Peyer's patch (tissue), 4 donors: Measurements from ENCODE around the gene CD300LB. TPM values are rescaled to one million over a fixed set of nuclear protein-coding genes. Genes with fewer than 3 reads are reported as not detected.
A peak's percentile ranks its signal among the peaks of the same experiment; 100 is the strongest.

ENCODE experiments used
- DNase-seq, 3 donors: peaks; one replicate each; pipeline ENCODE4 v3.0.0-alpha.2; 2017 to 2019
- H3K27ac ChIP-seq, 4 donors: fragments of 200-600 bp; sonication (generic); one replicate each; pipeline ENCODE4 v1.5.1; 2016 to 2019
- H3K27me3 ChIP-seq, 2 donors: fragments of 200-600 bp; sonication (generic); one replicate each; pipeline ENCODE4 v1.5.1; 2019
- H3K36me3 ChIP-seq, 3 donors: fragments of 200-600 bp; sonication (generic); one replicate each; pipeline ENCODE4 v1.5.1; 2016 to 2019
- H3K4me1 ChIP-seq, 4 donors: fragments of 200-600 bp; sonication (generic); one replicate each; pipeline ENCODE4 v1.5.1; 2016 to 2019
- H3K4me3 ChIP-seq, 4 donors: fragments of 200-600 bp; sonication (generic); 1 replicate in 3 of 4; 2 replicates in 1 of 4; pipeline ENCODE4 v1.5.1; 2016 to 2019; ENCODE audit warnings: mild to moderate bottlenecking in 1 of 4
- H3K9me3 ChIP-seq, 4 donors: fragments of 200-600 bp; sonication (generic); one replicate each; pipeline ENCODE4 v1.5.1; 2016 to 2019; ENCODE audit warnings: mild to moderate bottlenecking in 1 of 4
- CTCF ChIP-seq, 6 experiments: fragments of 450-650 bp in 4 of 6; fragments of 200-600 bp in 2 of 6; sonication (generic) in 1 of 6; IDR thresholded peaks; one replicate each; pipeline ENCODE4 v1.5.1; 2017 to 2019; ENCODE audit warnings: antibody characterized with exemption in 6 of 6, mild to moderate bottlenecking in 3 of 6, moderate library complexity in 1 of 6
- POLR2A ChIP-seq, 2 donors: fragments of 450-650 bp; IDR thresholded peaks; one replicate each; pipeline ENCODE4 v1.5.1; 2017; ENCODE audit warnings: antibody characterized with exemption in 2 of 2, mild to moderate bottlenecking in 2 of 2, moderate library complexity in 2 of 2
- total RNA-seq, 4 donors: library from RNA; depleted of rRNA; stranded (reverse); fragments of >200 nt; gene quantifications; one replicate each; pipeline ENCODE4 v1.1.0, GENCODE V29; 2016

The CD300LB gene
- total RNA-seq, 4 donors from 2014 or later = not detected

- no peak overlapping the region for H3K4me3 ChIP-seq
- H3K4me1 ChIP-seq = no peaks in the 10 kb centered on the region
- H3K9me3 ChIP-seq = no peaks in the 10 kb centered on the region
- no peak overlapping the region for H3K27ac ChIP-seq
- TF ChIP-seq POLR2A (IDR thresholded peaks at IDR 0.05) = no peak
- no peak for TF ChIP-seq CTCF (IDR thresholded peaks at IDR 0.05)
- no peaks in the 10 kb centered on the region for H3K36me3 ChIP-seq
- no peak for DNase-seq
- H3K27me3 ChIP-seq = no peaks in the 10 kb centered on the region
Observed at GRCh38 chr17:74554909-74555308, 23.6 kb upstream of the CD300LB start.

GRCh38 chr17:74552037-74552436 is 20.8 kb upstream of the CD300LB start:
- H3K4me1 ChIP-seq = no peaks in the 10 kb centered on the region
- TF ChIP-seq POLR2A (IDR thresholded peaks at IDR 0.05) = no peak
- no peak for TF ChIP-seq CTCF (IDR thresholded peaks at IDR 0.05)
- H3K4me3 ChIP-seq = no peak overlapping the region
- no peak for DNase-seq
- H3K36me3 ChIP-seq = no peaks in the 10 kb centered on the region
- no peaks in the 10 kb centered on the region for H3K27me3 ChIP-seq
- no peaks in the 10 kb centered on the region for H3K9me3 ChIP-seq
- no peak overlapping the region for H3K27ac ChIP-seq

DNA sequence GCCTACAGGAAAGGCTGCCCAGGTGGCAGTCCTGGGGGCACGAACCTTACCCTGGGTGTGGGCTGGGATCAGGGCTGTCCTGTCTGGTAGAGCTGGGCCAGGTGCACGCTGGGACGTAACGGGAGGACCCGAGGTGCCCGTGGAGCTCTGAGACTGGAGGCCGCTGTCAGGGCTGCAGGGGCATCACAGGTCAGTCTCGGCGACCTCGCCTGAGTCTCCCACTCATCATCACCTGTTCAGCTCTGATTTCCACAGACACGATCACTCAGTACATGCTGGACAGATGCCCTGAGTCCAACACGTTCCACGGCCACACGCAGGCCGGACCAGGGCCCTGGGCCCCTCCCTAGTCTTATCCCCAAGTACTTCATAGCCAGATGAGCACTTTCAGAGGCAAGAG is 19.3 kb upstream of the CD300LB start:
- Histone ChIP-seq H3K9me3 (no peaks in the 10 kb centered on the region), H3K4me3 (no peak overlapping the region), H3K27me3 (no peaks in the 10 kb centered on the region), H3K27ac (no peak overlapping the region), H3K36me3 (no peaks in the 10 kb centered on the region), H3K4me1 (no peaks in the 10 kb centered on the region)
- no peak for DNase-seq
- TF ChIP-seq POLR2A (IDR thresholded peaks at IDR 0.05) = no peak
- no peak for TF ChIP-seq CTCF (IDR thresholded peaks at IDR 0.05)

- H3K4me3 ChIP-seq = no peak overlapping the region
- no peak for TF ChIP-seq POLR2A (IDR thresholded peaks at IDR 0.05)
- no peak for TF ChIP-seq CTCF (IDR thresholded peaks at IDR 0.05)
- DNase-seq = no peak
- no peak overlapping the region for H3K27ac ChIP-seq
- no peaks in the 10 kb centered on the region for H3K4me1 ChIP-seq
- no peaks in the 10 kb centered on the region for H3K27me3 ChIP-seq
- no peaks in the 10 kb centered on the region for H3K36me3 ChIP-seq
- H3K9me3 ChIP-seq = no peaks in the 10 kb centered on the region
Observed at GRCh38 chr17:74549343-74549742, 18.1 kb upstream of the CD300LB start.

- DNase-seq = peak in 1 of 3 donors; percentile 22
- H3K4me1 ChIP-seq = no peaks in the 10 kb centered on the region
- H3K36me3 ChIP-seq = no peaks in the 10 kb centered on the region
- no peaks in the 10 kb centered on the region for H3K9me3 ChIP-seq
- H3K27ac ChIP-seq = no peak overlapping the region
- no peaks in the 10 kb centered on the region for H3K27me3 ChIP-seq
- no peak for TF ChIP-seq CTCF (IDR thresholded peaks at IDR 0.05)
- no peak for TF ChIP-seq POLR2A (IDR thresholded peaks at IDR 0.05)
- H3K4me3 ChIP-seq = no peak overlapping the region
Observed at GRCh38 chr17:74547736-74548135, 16.5 kb upstream of the CD300LB start.

- Histone ChIP-seq H3K27me3 (no peaks in the 10 kb centered on the region), H3K4me1 (no peaks in the 10 kb centered on the region), H3K27ac (no peak overlapping the region), H3K9me3 (no peaks in the 10 kb centered on the region), H3K4me3 (no peak overlapping the region), H3K36me3 (no peaks in the 10 kb centered on the region)
- no peak for TF ChIP-seq POLR2A (IDR thresholded peaks at IDR 0.05)
- no peak for TF ChIP-seq CTCF (IDR thresholded peaks at IDR 0.05)
- DNase-seq = no peak
Observed at GRCh38 chr17:74547264-74547663, 16.0 kb upstream of the CD300LB start.
